Neural cell (in vitro differentiated cells): ENCODE measurements around the gene LDB2. TPM values are rescaled to one million over a fixed set of nuclear protein-coding genes. Genes with fewer than 3 reads are reported as not detected.

Experiments used
- H2AFZ ChIP-seq: fragments of 200-600, 300-800 bp; sonication (generic), shearing (Covaris generic); 2 replicates; pipeline ENCODE4 v1.6.0; 2014; ENCODE audit warnings: low read depth, mild to moderate bottlenecking, antibody characterized with exemption, low read length, moderate library complexity
- H3F3A ChIP-seq: fragments of 200-600 bp; shearing (Covaris generic); 2 replicates; pipeline ENCODE4 v1.6.1; 2016; ENCODE audit warnings: mild to moderate bottlenecking, moderate library complexity, mixed read lengths, antibody characterized with exemption, low read length; ENCODE audit not compliant: insufficient read depth, poor library complexity, severe bottlenecking
- H3K27ac ChIP-seq: fragments of 200-600, 300-800 bp; sonication (generic), shearing (Covaris generic); 2 replicates; pipeline ENCODE4 v1.5.1; 2014; ENCODE audit warnings: mild to moderate bottlenecking, low read length, moderate library complexity
- H3K27me3 ChIP-seq: fragments of 300-800, 200-600 bp; sonication (generic), shearing (Covaris generic); 2 replicates; pipeline ENCODE4 v1.6.0; 2014; ENCODE audit warnings: mild to moderate bottlenecking, low read depth, low read length, moderate library complexity; ENCODE audit not compliant: insufficient read depth
- H3K36me3 ChIP-seq: fragments of 300-800, 200-600 bp; sonication (generic), shearing (Covaris generic); 2 replicates; pipeline ENCODE4 v1.5.1; 2014; ENCODE audit warnings: mild to moderate bottlenecking, antibody characterized with exemption, low read length, moderate library complexity; ENCODE audit not compliant: insufficient read depth
- H3K4me2 ChIP-seq: fragments of 300-800, 200-600 bp; sonication (generic), shearing (Covaris generic); 2 replicates; pipeline ENCODE4 v1.6.0; 2014; ENCODE audit warnings: mild to moderate bottlenecking, low read length
- H3K4me3 ChIP-seq: fragments of 300-800, 200-600 bp; sonication (generic), shearing (Covaris generic); 2 replicates; pipeline ENCODE4 v1.5.1; 2014; ENCODE audit warnings: mild to moderate bottlenecking, low read length, moderate library complexity
- H3K79me2 ChIP-seq: fragments of 200-600 bp; shearing (Covaris generic); replicated peaks from 2 replicates; pipeline ENCODE4 v1.6.0; 2014; ENCODE audit warnings: mild to moderate bottlenecking, low read length, moderate library complexity; ENCODE audit not compliant: insufficient read depth
- H3K9ac ChIP-seq: fragments of 300-800, 200-600 bp; sonication (generic), shearing (Covaris generic); 2 replicates; pipeline ENCODE4 v1.6.1; 2016; ENCODE audit warnings: mild to moderate bottlenecking, low read length, mixed read lengths
- H3K9me2 ChIP-seq: fragments of 200-600 bp; shearing (Covaris generic); 2 replicates; pipeline ENCODE4 v1.6.1; 2016; ENCODE audit warnings: mild to moderate bottlenecking, low read length, mixed read lengths; ENCODE audit not compliant: insufficient read depth
- H3K9me3 ChIP-seq: fragments of 200-600, 300-800 bp; sonication (generic), shearing (Covaris generic); 2 replicates; pipeline ENCODE4 v1.6.1; 2016; ENCODE audit warnings: mild to moderate bottlenecking, mixed run types, low read length, moderate library complexity, mixed read lengths
- H4K20me1 ChIP-seq: fragments of 200-600 bp; shearing (Covaris generic); 2 replicates; pipeline ENCODE4 v1.6.1; 2016; ENCODE audit warnings: mild to moderate bottlenecking, mixed run types; ENCODE audit not compliant: insufficient read depth
- CTCF ChIP-seq: fragments of 450-650 bp; IDR thresholded peaks from 2 replicates; pipeline ENCODE4 v1.5.1; 2014; ENCODE audit warnings: antibody characterized with exemption, mild to moderate bottlenecking, moderate library complexity; ENCODE audit not compliant: poor library complexity, severe bottlenecking
- EP300 ChIP-seq: fragments of 450-650 bp; conservative IDR thresholded peaks from 2 replicates; pipeline ENCODE4 v1.6.1; 2014; ENCODE audit warnings: antibody characterized with exemption, mild to moderate bottlenecking, moderate library complexity; ENCODE audit not compliant: poor library complexity, severe bottlenecking
- EZH2 ChIP-seq: fragments of 200-600, 300-800 bp; shearing (Covaris generic), sonication (generic); IDR thresholded peaks from 2 replicates; pipeline ENCODE4 v1.6.1; 2014; ENCODE audit warnings: antibody characterized with exemption, low read length, borderline replicate concordance, mild to moderate bottlenecking; ENCODE audit not compliant: insufficient read depth, poor library complexity, severe bottlenecking
- MXI1 ChIP-seq: fragments of 450-650 bp; conservative IDR thresholded peaks from 2 replicates; pipeline ENCODE4 v1.6.1; 2014; ENCODE audit warnings: antibody characterized with exemption, mild to moderate bottlenecking; ENCODE audit not compliant: poor library complexity, severe bottlenecking
- POLR2AphosphoS5 ChIP-seq: IDR thresholded peaks from 2 replicates; pipeline ENCODE4 v1.6.1; 2012
- RAD21 ChIP-seq: fragments of 450-650 bp; conservative IDR thresholded peaks from 2 replicates; pipeline ENCODE4 v1.6.1; 2014; ENCODE audit warnings: antibody characterized with exemption, mild to moderate bottlenecking, moderate library complexity
- SMC3 ChIP-seq: fragments of 450-650 bp; conservative IDR thresholded peaks from 2 replicates; pipeline ENCODE4 v1.6.1; 2014; ENCODE audit warnings: antibody characterized with exemption, mild to moderate bottlenecking, moderate library complexity; ENCODE audit not compliant: poor library complexity
- TAF1 ChIP-seq: IDR thresholded peaks from 2 replicates; pipeline ENCODE4 v1.6.1; 2012; ENCODE audit warnings: low read depth
- polyA plus RNA-seq: library from polyadenylated mRNA; depleted of rRNA; stranded (reverse); fragments of >200 nt; gene quantifications from 2 replicates; pipeline ENCODE4 v1.2.3, GENCODE V29; 2014
- TF ChIP-seq, protein P1 (sequence below): IDR thresholded peaks from 2 replicates; pipeline ENCODE4 v1.6.1; 2012; ENCODE audit warnings: borderline replicate concordance

LDB2 gene
- polyA plus RNA-seq, 1 donor from 2014 or later = 58.9 TPM

GRCh38 chr4:16720761-16721160 lies 177.7 kb downstream of the LDB2 start:
- no peak overlapping the region for H3K27ac ChIP-seq
- H3F3A ChIP-seq = no peaks in the 10 kb centered on the region
- no peaks in the 10 kb centered on the region for H3K27me3 ChIP-seq
- H3K79me2 ChIP-seq = no peaks in the 10 kb centered on the region
- TF ChIP-seq TAF1 (no peak), CTCF (no peak), MXI1 (no peak), SMC3 (no peak), EP300 (no peak), POLR2AphosphoS5 (no peak), RAD21 (no peak), EZH2 (no peak)
- TF ChIP-seq, protein P1, sequence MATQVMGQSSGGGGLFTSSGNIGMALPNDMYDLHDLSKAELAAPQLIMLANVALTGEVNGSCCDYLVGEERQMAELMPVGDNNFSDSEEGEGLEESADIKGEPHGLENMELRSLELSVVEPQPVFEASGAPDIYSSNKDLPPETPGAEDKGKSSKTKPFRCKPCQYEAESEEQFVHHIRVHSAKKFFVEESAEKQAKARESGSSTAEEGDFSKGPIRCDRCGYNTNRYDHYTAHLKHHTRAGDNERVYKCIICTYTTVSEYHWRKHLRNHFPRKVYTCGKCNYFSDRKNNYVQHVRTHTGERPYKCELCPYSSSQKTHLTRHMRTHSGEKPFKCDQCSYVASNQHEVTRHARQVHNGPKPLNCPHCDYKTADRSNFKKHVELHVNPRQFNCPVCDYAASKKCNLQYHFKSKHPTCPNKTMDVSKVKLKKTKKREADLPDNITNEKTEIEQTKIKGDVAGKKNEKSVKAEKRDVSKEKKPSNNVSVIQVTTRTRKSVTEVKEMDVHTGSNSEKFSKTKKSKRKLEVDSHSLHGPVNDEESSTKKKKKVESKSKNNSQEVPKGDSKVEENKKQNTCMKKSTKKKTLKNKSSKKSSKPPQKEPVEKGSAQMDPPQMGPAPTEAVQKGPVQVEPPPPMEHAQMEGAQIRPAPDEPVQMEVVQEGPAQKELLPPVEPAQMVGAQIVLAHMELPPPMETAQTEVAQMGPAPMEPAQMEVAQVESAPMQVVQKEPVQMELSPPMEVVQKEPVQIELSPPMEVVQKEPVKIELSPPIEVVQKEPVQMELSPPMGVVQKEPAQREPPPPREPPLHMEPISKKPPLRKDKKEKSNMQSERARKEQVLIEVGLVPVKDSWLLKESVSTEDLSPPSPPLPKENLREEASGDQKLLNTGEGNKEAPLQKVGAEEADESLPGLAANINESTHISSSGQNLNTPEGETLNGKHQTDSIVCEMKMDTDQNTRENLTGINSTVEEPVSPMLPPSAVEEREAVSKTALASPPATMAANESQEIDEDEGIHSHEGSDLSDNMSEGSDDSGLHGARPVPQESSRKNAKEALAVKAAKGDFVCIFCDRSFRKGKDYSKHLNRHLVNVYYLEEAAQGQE = no peak
- H3K9me2 ChIP-seq = no peaks in the 10 kb centered on the region
- no peak overlapping the region for H2AFZ ChIP-seq
- H3K4me2 ChIP-seq = no peak overlapping the region
- H3K9ac ChIP-seq = no peak overlapping the region
- no peaks in the 10 kb centered on the region for H3K9me3 ChIP-seq
- H3K36me3 ChIP-seq = no peaks in the 10 kb centered on the region
- H4K20me1 ChIP-seq = no peaks in the 10 kb centered on the region
- no peak overlapping the region for H3K4me3 ChIP-seq

DNA sequence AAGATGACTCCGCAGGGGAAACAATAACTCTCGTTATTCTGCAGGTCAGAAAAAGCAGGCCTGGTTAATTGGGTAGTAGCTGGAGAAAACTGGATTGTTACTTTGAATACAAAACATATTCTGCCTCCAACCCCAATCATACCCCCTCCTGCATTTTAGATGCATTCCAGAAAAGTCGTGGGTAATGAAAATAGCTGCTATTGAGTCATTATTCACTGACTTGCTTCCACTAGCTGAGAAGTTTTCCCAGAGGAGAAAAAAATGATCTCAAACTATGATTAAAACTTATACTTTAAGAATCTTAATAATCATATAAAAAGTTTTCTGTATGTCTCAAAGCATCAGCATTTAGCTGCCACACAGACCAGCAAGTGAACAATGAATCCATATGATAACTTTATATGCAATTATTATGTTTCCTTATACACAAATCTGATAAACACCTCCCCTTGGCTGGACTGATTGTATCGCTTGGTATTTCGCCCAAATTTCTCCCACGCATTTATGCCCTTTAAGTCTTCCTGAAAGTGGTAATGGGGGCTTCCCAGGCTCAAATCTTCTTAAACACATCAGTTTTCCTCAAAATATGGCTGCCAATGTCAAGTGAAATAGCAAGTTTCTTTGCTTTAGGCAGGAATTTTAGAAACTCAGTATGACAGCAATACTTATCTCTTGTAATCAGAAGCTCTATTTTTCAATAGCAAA lies 181.0 kb downstream of the LDB2 start:
- Histone ChIP-seq H3K79me2 (no peaks in the 10 kb centered on the region), H3K4me3 (no peak overlapping the region), H3K9me2 (no peaks in the 10 kb centered on the region), H3K27ac (no peak overlapping the region), H3K9ac (no peak overlapping the region), H3K4me2 (no peak overlapping the region), H3K36me3 (no peaks in the 10 kb centered on the region), H2AFZ (no peak overlapping the region), H4K20me1 (no peaks in the 10 kb centered on the region), H3K27me3 (no peaks in the 10 kb centered on the region), H3K9me3 (no peaks in the 10 kb centered on the region), H3F3A (no peaks in the 10 kb centered on the region)
- no peak for TF ChIP-seq EZH2
- TF ChIP-seq CTCF = no peak
- TF ChIP-seq POLR2AphosphoS5 = no peak
- TF ChIP-seq, protein P1 = no peak
- no peak for TF ChIP-seq SMC3
- no peak for TF ChIP-seq MXI1
- no peak for TF ChIP-seq TAF1
- TF ChIP-seq EP300 = no peak
- TF ChIP-seq RAD21 = no peak
